Neural progenitor cell (in vitro differentiated cells): Measurements from ENCODE around the gene SLC52A3. TPM values are rescaled to one million over a fixed set of nuclear protein-coding genes. Genes with fewer than 3 reads are reported as not detected.

ENCODE experiments used
- DNase-seq: peaks from one replicate; pipeline ENCODE4 v3.0.0-alpha.2; 2016; ENCODE audit warnings: low spot score
- H2AFZ ChIP-seq: fragments of 200-600 bp; sonication (generic); replicated peaks from 2 replicates; pipeline ENCODE4 v1.6.1; 2016; ENCODE audit warnings: antibody characterized with exemption
- H3F3A ChIP-seq: fragments of 200-600 bp; sonication (generic); 2 replicates; pipeline ENCODE4 v1.6.1; 2016; ENCODE audit warnings: antibody characterized with exemption, low read depth
- H3K27ac ChIP-seq: fragments of 200-600 bp; sonication (generic); 2 replicates; pipeline ENCODE4 v1.5.1; 2016; ENCODE audit warnings: mild to moderate bottlenecking
- H3K27me3 ChIP-seq: fragments of 200-600 bp; sonication (generic); 2 replicates; pipeline ENCODE4 v1.6.1; 2016; ENCODE audit warnings: mild to moderate bottlenecking, moderate library complexity
- H3K36me3 ChIP-seq: fragments of 200-600 bp; sonication (generic); 2 replicates; pipeline ENCODE4 v1.5.1; 2016
- H3K4me1 ChIP-seq: fragments of 200-600 bp; sonication (generic); 2 replicates; pipeline ENCODE4 v1.6.1; 2016; ENCODE audit warnings: mixed run types
- H3K4me2 ChIP-seq: fragments of 200-600 bp; sonication (generic); 2 replicates; pipeline ENCODE4 v1.6.1; 2016
- H3K4me3 ChIP-seq: fragments of 200-600 bp; sonication (generic); 2 replicates; pipeline ENCODE4 v1.5.1; 2016
- H3K79me2 ChIP-seq: fragments of 200-600 bp; sonication (generic); 2 replicates; pipeline ENCODE4 v1.6.1; 2016; ENCODE audit warnings: low read depth
- H3K9ac ChIP-seq: fragments of 200-600 bp; sonication (generic); 2 replicates; pipeline ENCODE4 v1.6.1; 2016
- H3K9me3 ChIP-seq: fragments of 200-600 bp; sonication (generic); 2 replicates; pipeline ENCODE4 v1.5.1; 2016; ENCODE audit warnings: low read depth
- H4K20me1 ChIP-seq: fragments of 200-600 bp; sonication (generic); 2 replicates; pipeline ENCODE4 v1.6.1; 2016; ENCODE audit warnings: low read depth
- H3K27ac Mint-ChIP-seq: 3 replicates; pipeline ENCODE4 v1.8.0; 2021; ENCODE audit warnings: mixed read lengths
- H3K27me3 Mint-ChIP-seq: 2 replicates; pipeline ENCODE4 v1.8.0; 2022; ENCODE audit warnings: low read depth, mild to moderate bottlenecking, inconsistent platforms, moderate library complexity, mixed read lengths; ENCODE audit not compliant: insufficient read depth
- H3K36me3 Mint-ChIP-seq: 3 replicates; pipeline ENCODE4 v1.8.0; 2021; ENCODE audit warnings: mixed read lengths
- H3K4me1 Mint-ChIP-seq: 3 replicates; pipeline ENCODE4 v1.8.0; 2021; ENCODE audit warnings: mixed read lengths
- H3K4me3 Mint-ChIP-seq: 3 replicates; pipeline ENCODE4 v1.8.0; 2021; ENCODE audit warnings: mild to moderate bottlenecking, moderate library complexity, mixed read lengths
- H3K9me3 Mint-ChIP-seq: 3 replicates; pipeline ENCODE4 v1.8.0; 2020; ENCODE audit warnings: mixed read lengths
- EZH2 ChIP-seq: fragments of 200-600 bp; sonication (generic); IDR thresholded peaks from 2 replicates; pipeline ENCODE4 v1.6.1; 2017; ENCODE audit warnings: antibody characterized with exemption, mild to moderate bottlenecking, moderate library complexity
- EZH2phosphoT487 ChIP-seq: fragments of 200-600 bp; sonication (generic); IDR thresholded peaks from 2 replicates; pipeline ENCODE4 v1.6.1; 2017; ENCODE audit warnings: antibody characterized with exemption
- total RNA-seq: library from RNA; depleted of rRNA; stranded (reverse); fragments of >200 nt; gene quantifications from 2 replicates; pipeline ENCODE4 v1.2.3, GENCODE V29; 2015; ENCODE audit warnings: low replicate concordance
- TF ChIP-seq, protein P1 (sequence below): fragments of 200-600 bp; sonication (generic); IDR thresholded peaks from 2 replicates; pipeline ENCODE4 v1.5.1; 2017; ENCODE audit warnings: antibody characterized with exemption, mild to moderate bottlenecking

SLC52A3 gene
- total RNA-seq, 1 donor from 2014 or later = not detected

GRCh38 chr20:771741-772464 is 3.6 kb upstream of the SLC52A3 start:
- Histone ChIP-seq H2AFZ (no peak overlapping the region), H3K36me3 (no peaks in the 10 kb centered on the region), H3K9ac (no peak overlapping the region), H3K9me3 (no peaks in the 10 kb centered on the region), H3K27ac (no peak overlapping the region), H3F3A (no peaks in the 10 kb centered on the region), H3K4me1 (no peaks in the 10 kb centered on the region), H3K4me3 (no peak overlapping the region), H3K27me3 (no peaks in the 10 kb centered on the region), H3K4me2 (no peak overlapping the region), H4K20me1 (no peaks in the 10 kb centered on the region), H3K79me2 (no peaks in the 10 kb centered on the region)
- Mint-ChIP-seq H3K4me3 (no peak overlapping the region), H3K9me3 (no peaks in the 10 kb centered on the region), H3K27ac (no peak overlapping the region), H3K4me1 (peaks cover 8% of the 10 kb centered on the region), H3K27me3 (peaks cover 9% of the 10 kb centered on the region), H3K36me3 (no peaks in the 10 kb centered on the region)
- no peak for DNase-seq
- TF ChIP-seq, protein P1, sequence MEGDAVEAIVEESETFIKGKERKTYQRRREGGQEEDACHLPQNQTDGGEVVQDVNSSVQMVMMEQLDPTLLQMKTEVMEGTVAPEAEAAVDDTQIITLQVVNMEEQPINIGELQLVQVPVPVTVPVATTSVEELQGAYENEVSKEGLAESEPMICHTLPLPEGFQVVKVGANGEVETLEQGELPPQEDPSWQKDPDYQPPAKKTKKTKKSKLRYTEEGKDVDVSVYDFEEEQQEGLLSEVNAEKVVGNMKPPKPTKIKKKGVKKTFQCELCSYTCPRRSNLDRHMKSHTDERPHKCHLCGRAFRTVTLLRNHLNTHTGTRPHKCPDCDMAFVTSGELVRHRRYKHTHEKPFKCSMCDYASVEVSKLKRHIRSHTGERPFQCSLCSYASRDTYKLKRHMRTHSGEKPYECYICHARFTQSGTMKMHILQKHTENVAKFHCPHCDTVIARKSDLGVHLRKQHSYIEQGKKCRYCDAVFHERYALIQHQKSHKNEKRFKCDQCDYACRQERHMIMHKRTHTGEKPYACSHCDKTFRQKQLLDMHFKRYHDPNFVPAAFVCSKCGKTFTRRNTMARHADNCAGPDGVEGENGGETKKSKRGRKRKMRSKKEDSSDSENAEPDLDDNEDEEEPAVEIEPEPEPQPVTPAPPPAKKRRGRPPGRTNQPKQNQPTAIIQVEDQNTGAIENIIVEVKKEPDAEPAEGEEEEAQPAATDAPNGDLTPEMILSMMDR = no peak
- TF ChIP-seq EZH2phosphoT487 (no peak), EZH2 (no peak)

DNA sequence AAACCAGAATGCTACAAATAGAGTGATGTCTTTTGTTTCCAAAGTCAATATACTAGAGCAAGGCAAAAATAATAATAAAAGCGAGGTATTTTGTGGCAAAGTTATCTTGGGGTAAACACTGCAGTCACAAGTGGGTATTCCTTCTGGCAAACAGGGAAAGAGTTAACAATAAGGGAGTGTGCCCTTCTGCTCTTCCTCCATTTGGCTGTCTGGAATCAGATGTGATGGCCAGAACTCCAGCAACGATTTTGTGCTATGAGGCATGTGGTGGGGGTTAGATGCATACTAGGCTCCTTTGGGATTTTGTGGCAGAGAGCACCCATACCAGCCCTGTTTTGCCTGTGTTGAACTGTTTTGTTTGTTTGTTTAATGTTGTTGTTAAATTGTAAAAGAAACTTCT is 2.4 kb upstream of the SLC52A3 start:
- H3K27me3 ChIP-seq = no peaks in the 10 kb centered on the region
- TF ChIP-seq, protein P1 = no peak
- TF ChIP-seq EZH2phosphoT487 (no peak), EZH2 (no peak)
- H3K4me2 ChIP-seq = no peak overlapping the region

GRCh38 chr20:766906-767305 is 1.4 kb downstream of the SLC52A3 start:
- H3F3A ChIP-seq = no peaks in the 10 kb centered on the region
- H3K27ac Mint-ChIP-seq = no peak overlapping the region

More for the DNA sequence above, 2.4 kb upstream of the SLC52A3 start:
- H3K9ac ChIP-seq = no peak overlapping the region
- H3K36me3 Mint-ChIP-seq = no peaks in the 10 kb centered on the region
- H3K4me3 Mint-ChIP-seq = no peak overlapping the region
- H3K9me3 Mint-ChIP-seq = no peaks in the 10 kb centered on the region
- no peaks in the 10 kb centered on the region for H3F3A ChIP-seq
- no peaks in the 10 kb centered on the region for H3K9me3 ChIP-seq
- no peak overlapping the region for H2AFZ ChIP-seq
- no peak for DNase-seq
- no peak overlapping the region for H3K4me3 ChIP-seq
- no peaks in the 10 kb centered on the region for H4K20me1 ChIP-seq
- no peaks in the 10 kb centered on the region for H3K4me1 ChIP-seq
- no peak overlapping the region for H3K27ac Mint-ChIP-seq
- no peaks in the 10 kb centered on the region for H3K36me3 ChIP-seq
- peaks cover 8% of the 10 kb centered on the region for H3K27me3 Mint-ChIP-seq
- H3K27ac ChIP-seq = no peak overlapping the region
- H3K79me2 ChIP-seq = no peaks in the 10 kb centered on the region
- H3K4me1 Mint-ChIP-seq = peaks cover 8% of the 10 kb centered on the region

More at GRCh38 chr20:766906-767305, 1.4 kb downstream of the SLC52A3 start:
- DNase-seq = no peak
- Histone ChIP-seq H3K79me2 (no peaks in the 10 kb centered on the region), H3K4me3 (no peak overlapping the region), H3K9me3 (no peaks in the 10 kb centered on the region), H3K36me3 (no peaks in the 10 kb centered on the region), H2AFZ (no peak overlapping the region), H3K27me3 (no peaks in the 10 kb centered on the region), H3K4me2 (no peak overlapping the region), H3K9ac (no peak overlapping the region), H3K27ac (no peak overlapping the region), H3K4me1 (no peaks in the 10 kb centered on the region), H4K20me1 (no peaks in the 10 kb centered on the region)
- Mint-ChIP-seq H3K4me1 (no peaks in the 10 kb centered on the region), H3K9me3 (peaks cover 2% of the 10 kb centered on the region), H3K27me3 (peaks cover 16% of the 10 kb centered on the region), H3K4me3 (no peak overlapping the region), H3K36me3 (no peaks in the 10 kb centered on the region)
- TF ChIP-seq EZH2phosphoT487 = no peak
- TF ChIP-seq EZH2 = no peak
- TF ChIP-seq, protein P1 = no peak
